HEK293T (cell line): ENCODE measurements around the gene RENBP.

ENCODE experiments used
- CTCF ChIA-PET: fragments of 350-600 bp; formaldehyde crosslinking; extraction: SDS; loops from one replicate; lab custom pipeline; 2021; ENCODE audit warnings: antibody characterized with exemption, inconsistent platforms; lab: Yijun Ruan, JAX
- POLR2A ChIA-PET: fragments of 350-600 bp; formaldehyde crosslinking; extraction: SDS; loops from one replicate; lab custom pipeline; 2020; ENCODE audit warnings: antibody characterized with exemption, inconsistent platforms; lab: Yijun Ruan, JAX
- DNase-seq: peaks from one replicate; pipeline ENCODE4 v3.0.0; 2012; ENCODE audit warnings: mixed read lengths; ENCODE audit errors: extremely low spot score
- ARNT ChIP-seq: fragments of 450-650 bp; IDR thresholded peaks from 2 replicates; pipeline ENCODE4 v1.6.1; 2017; ENCODE audit warnings: mild to moderate bottlenecking
- BHLHE40 ChIP-seq: fragments of 450-650 bp; IDR thresholded peaks from 2 replicates; pipeline ENCODE4 v1.6.1; 2016; ENCODE audit warnings: mild to moderate bottlenecking, moderate library complexity, borderline replicate concordance
- CTBP1 ChIP-seq: fragments of 450-650 bp; IDR thresholded peaks from 2 replicates; pipeline ENCODE4 v1.6.1; 2016; ENCODE audit warnings: borderline replicate concordance
- ELF4 ChIP-seq: fragments of 450-650 bp; IDR thresholded peaks from 2 replicates; pipeline ENCODE4 v1.6.1; 2017; ENCODE audit warnings: antibody characterized with exemption
- FOXA1 ChIP-seq: fragments of 450-650 bp; IDR thresholded peaks from 2 replicates; pipeline ENCODE4 v1.6.1; 2016; ENCODE audit warnings: mild to moderate bottlenecking
- FOXK2 ChIP-seq: fragments of 450-650 bp; IDR thresholded peaks from 2 replicates; pipeline ENCODE4 v1.6.1; 2016; ENCODE audit warnings: mild to moderate bottlenecking
- FOXM1 ChIP-seq: fragments of 450-650 bp; IDR thresholded peaks from 2 replicates; pipeline ENCODE4 v1.6.1; 2017; ENCODE audit warnings: mild to moderate bottlenecking, borderline replicate concordance
- HDGF ChIP-seq: fragments of 450-650 bp; IDR thresholded peaks from 2 replicates; pipeline ENCODE4 v1.6.1; 2017; ENCODE audit warnings: antibody characterized with exemption, borderline replicate concordance
- L3MBTL2 ChIP-seq: fragments of 450-650 bp; conservative IDR thresholded peaks from 2 replicates; pipeline ENCODE4 v1.6.1; 2016; ENCODE audit warnings: mild to moderate bottlenecking
- LEF1 ChIP-seq: fragments of 450-650 bp; IDR thresholded peaks from 2 replicates; pipeline ENCODE4 v1.6.1; 2017; ENCODE audit warnings: mild to moderate bottlenecking, borderline replicate concordance
- NFRKB ChIP-seq: fragments of 450-650 bp; IDR thresholded peaks from 2 replicates; pipeline ENCODE4 v1.6.1; 2016; ENCODE audit warnings: mild to moderate bottlenecking, moderate library complexity
- SP1 ChIP-seq: fragments of 450-650 bp; IDR thresholded peaks from 2 replicates; pipeline ENCODE4 v1.6.1; 2017
- SUZ12 ChIP-seq: fragments of 450-650 bp; IDR thresholded peaks from 2 replicates; pipeline ENCODE4 v1.6.1; 2016; ENCODE audit warnings: mild to moderate bottlenecking
- TARDBP ChIP-seq: fragments of 450-650 bp; IDR thresholded peaks from 2 replicates; pipeline ENCODE4 v1.6.1; 2016
- ZNF384 ChIP-seq: fragments of 450-650 bp; IDR thresholded peaks from 2 replicates; pipeline ENCODE4 v1.6.1; 2016
- TF ChIP-seq, protein P1 (sequence below): fragments of 450-650 bp; IDR thresholded peaks from 2 replicates; pipeline ENCODE4 v1.6.1; 2016

Gene RENBP

DNA sequence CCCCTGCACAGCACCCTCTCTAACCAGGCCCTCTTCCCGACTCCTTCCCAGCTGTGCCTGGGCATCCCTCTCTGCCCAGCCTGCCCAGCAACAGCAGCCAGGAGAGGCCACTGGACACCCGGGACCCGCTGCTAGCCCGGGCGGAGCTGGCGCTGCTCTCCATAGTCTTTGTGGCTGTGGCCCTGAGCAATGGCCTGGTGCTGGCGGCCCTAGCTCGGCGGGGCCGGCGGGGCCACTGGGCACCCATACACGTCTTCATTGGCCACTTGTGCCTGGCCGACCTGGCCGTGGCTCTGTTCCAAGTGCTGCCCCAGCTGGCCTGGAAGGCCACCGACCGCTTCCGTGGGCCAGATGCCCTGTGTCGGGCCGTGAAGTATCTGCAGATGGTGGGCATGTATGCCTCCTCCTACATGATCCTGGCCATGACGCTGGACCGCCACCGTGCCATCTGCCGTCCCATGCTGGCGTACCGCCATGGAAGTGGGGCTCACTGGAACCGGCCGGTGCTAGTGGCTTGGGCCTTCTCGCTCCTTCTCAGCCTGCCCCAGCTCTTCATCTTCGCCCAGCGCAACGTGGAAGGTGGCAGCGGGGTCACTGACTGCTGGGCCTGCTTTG lies 38.9 kb downstream of the RENBP start:
- no peak for DNase-seq
- ChIA-PET POLR2A (no interaction called here), CTCF (no interaction called here)
- TF ChIP-seq L3MBTL2, result no peak
- no peak for TF ChIP-seq LEF1
- TF ChIP-seq FOXA1, result no peak
- no peak for TF ChIP-seq BHLHE40
- TF ChIP-seq CTBP1, result no peak
- TF ChIP-seq ELF4, result no peak
- TF ChIP-seq TARDBP, result no peak
- TF ChIP-seq FOXM1, result no peak
- TF ChIP-seq ARNT, result no peak
- TF ChIP-seq HDGF, result no peak
- TF ChIP-seq NFRKB, result no peak
- no peak for TF ChIP-seq SP1
- TF ChIP-seq ZNF384, result no peak

DNA sequence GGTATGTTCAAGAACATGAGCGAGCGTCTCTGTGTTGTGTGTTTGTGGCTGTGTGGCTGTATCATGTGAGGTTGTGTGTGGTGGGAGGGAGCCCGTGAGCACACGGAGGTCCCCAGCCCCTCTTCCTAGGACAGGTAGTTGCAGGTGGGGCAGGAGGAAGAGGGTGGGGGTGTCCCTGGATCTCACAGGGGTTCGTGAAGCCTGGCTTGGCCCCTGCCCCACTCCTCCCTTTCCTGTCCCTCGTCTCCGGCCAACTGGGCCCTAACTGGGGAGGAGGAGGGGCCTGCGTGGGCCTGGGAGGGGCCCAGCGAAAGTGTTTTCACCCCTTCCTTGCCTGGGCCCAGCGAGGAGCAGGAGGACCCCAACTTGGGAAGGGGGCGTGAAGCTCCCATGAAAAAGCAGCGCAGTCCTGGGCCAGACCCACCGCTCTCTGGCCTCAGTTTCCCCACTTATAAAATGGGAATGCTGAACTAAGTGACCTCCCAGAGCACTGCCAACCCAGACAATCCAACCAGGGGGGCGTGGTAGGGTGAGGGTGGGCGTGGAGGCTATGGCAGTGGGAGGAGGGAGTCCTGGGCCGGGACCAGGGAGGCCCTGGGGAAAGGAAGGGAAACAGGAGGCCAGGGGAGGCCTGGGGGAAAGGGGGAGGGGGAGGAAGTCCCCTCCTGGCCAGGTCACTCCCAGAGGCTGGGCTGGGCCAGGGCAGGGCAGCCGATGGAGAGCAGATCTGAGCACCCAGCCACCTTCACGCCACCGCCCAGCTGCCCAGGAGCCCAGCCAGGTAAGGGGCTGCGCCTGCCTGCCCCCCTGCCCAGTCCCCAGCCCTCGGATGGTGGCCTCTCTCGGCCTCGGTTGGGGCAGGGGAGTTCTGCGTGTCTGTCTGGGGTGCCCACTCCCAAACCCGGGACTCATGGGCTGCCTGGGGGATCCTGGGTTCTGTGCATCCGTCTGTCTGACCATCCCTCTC lies 40.2 kb downstream of the RENBP start, which contains the start of gene AVPR2:
AVPR2 (plus strand) TSS at position 683 of the 967 bp plus-strand sequence. CDS start 473 bp downstream, outside the sequence.
- TF ChIP-seq NFRKB (no peak), HDGF (no peak), TARDBP (no peak), ELF4 (no peak)
- CTCF ChIA-PET, result no interaction called here
- DNase-seq, result no peak
- POLR2A ChIA-PET, result no interaction called here

DNA sequence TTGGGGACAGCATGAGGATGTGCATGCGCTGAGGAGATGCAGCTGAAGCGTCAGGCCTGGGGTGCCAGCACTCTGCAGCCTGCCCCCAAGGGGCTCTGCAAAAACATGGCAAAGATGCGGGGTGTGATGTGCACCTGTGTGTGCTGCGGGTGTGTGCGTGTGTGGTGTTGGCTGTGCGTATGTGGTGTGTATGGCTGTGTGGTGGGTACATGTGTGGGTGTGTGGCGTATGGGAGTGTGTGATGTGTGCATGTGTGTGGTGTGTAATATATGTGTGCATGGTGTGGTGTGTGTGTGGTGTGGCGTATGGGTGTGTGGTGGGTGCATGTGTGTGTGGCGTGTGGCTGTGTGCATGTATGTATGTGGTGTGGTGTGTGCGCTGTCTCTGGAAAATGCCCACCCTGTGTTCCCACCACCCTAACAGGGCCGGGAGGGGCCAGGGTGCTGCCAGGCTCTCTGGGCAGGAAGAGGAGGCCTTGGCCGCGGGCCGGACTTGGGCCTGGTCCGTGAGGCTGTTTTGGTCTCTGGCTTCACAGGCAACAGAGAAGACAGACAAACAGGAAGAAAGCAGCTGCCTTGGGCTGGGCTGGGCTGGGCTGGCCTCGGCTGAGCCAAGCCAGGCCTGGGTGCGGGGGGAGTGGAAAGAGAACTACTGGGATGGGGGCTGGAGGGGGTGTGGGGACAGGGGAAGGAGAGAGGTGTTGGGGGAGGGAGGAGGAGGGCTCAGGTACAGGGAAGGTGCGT lies 41.0 kb downstream of the RENBP start:
- TF ChIP-seq HDGF, result no peak
- TF ChIP-seq L3MBTL2, result no peak
- no peak for TF ChIP-seq SUZ12
- no peak for TF ChIP-seq ARNT
- no peak for TF ChIP-seq ZNF384
- TF ChIP-seq, protein P1, sequence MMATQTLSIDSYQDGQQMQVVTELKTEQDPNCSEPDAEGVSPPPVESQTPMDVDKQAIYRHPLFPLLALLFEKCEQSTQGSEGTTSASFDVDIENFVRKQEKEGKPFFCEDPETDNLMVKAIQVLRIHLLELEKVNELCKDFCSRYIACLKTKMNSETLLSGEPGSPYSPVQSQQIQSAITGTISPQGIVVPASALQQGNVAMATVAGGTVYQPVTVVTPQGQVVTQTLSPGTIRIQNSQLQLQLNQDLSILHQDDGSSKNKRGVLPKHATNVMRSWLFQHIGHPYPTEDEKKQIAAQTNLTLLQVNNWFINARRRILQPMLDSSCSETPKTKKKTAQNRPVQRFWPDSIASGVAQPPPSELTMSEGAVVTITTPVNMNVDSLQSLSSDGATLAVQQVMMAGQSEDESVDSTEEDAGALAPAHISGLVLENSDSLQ, result no peak
- TF ChIP-seq BHLHE40, result no peak
- TF ChIP-seq CTBP1, result no peak
- TF ChIP-seq SP1, result no peak
- TF ChIP-seq TARDBP, result no peak
- TF ChIP-seq ELF4, result no peak
- no peak for TF ChIP-seq LEF1
- ChIA-PET CTCF (no interaction called here), POLR2A (no interaction called here)
- no peak for DNase-seq

DNA sequence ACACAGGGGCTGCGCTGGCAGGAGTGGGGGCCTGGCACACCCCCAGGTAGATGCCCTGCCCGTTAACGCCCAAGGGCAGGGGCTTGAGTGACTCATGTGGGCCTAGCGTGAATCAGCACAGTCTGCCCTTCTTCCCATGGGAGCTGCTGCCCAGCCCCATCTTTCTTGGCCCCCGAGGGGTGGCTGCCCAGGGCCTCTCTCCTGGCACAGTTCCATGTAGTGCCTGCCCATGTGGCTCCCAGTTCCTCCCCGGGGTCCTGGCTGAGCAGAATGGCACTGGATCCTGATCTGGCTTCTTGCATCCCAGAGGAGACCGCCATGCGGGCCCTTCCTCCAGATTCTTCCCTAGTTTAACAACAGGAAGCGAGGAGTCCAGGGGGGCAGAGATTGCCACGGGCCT lies 42.1 kb downstream of the RENBP start:
- DNase-seq, result no peak
- ChIA-PET CTCF (no interaction called here), POLR2A (no interaction called here)
- TF ChIP-seq FOXM1, result no peak
- no peak for TF ChIP-seq CTBP1
- TF ChIP-seq TARDBP, result no peak
- no peak for TF ChIP-seq FOXK2
- no peak for TF ChIP-seq ARNT
- no peak for TF ChIP-seq ELF4
- no peak for TF ChIP-seq NFRKB
- TF ChIP-seq FOXA1, result no peak
- TF ChIP-seq SUZ12, result no peak

DNA sequence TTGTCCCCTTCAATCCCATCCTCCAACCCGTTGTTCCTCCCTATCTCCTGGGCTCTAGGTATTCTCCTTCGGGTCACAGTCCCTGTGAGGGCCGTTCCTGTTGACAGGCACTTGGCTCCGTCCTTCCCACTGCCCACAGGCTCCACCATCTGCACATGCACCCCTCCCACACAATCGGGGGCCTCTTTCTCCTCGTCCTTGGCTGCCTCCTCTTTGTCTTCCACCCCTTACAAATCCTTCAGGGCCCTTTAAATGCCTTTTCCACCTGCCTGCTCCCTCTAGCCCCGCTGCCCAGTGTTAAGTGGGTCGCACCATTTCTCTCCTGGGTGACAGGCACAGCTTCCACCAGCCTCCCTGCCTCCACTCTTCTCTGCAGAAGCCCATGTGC lies 42.7 kb downstream of the RENBP start:
- CTCF ChIA-PET, result no interaction called here
- DNase-seq, result no peak
- TF ChIP-seq ELF4 (no peak), LEF1 (no peak), FOXK2 (no peak), NFRKB (no peak), BHLHE40 (no peak), CTBP1 (no peak), TARDBP (no peak), HDGF (no peak), SP1 (no peak)
- TF ChIP-seq, protein P1, result no peak
- POLR2A ChIA-PET, result no interaction called here
